ENCODE measurements around the gene PDLIM1. TPM values are rescaled to one million over a fixed set of nuclear protein-coding genes. Genes with fewer than 3 reads are reported as not detected.

Gene PDLIM1
- total and polyA plus RNA-seq, 10 of the 15 experiments (the other 5 are each of a cell fraction or from before 2014, with no cell fraction given) = 95.7 to 714 (median 309) TPM

DNA sequence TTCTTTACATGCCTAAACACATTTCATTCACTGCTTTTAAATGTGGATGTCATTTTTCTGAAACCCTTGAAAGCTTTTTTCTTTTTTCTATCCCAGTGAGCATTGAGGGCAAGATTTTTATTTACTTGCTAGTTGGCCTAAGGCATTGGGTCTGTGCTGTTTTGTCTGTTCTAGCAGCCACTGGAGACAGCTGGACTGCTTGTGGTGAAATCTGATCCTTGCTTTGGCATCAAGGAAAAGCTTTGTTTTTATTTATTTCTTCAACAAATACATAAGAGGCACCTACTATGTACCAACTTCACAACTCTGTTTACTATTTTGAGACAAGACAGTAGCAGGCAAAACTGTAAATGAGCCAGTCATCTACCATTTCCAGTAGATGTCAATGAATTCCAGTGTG, 28.4 kb upstream of the PDLIM1 start (continued):
- TF ChIP-seq ATF2 (IDR thresholded peaks at IDR 0.05; ENCODE audit: low read length) (no peak), HDAC6 (IDR thresholded peaks at IDR 0.05; ENCODE audit: unreplicated experiment) (no peak), IRF5 (IDR thresholded peaks at IDR 0.05; ENCODE audit: borderline replicate concordance) (no peak), ELK1 (IDR thresholded peaks at IDR 0.05; ENCODE audit: low read depth, low read length) (no peak), RAD51 (IDR thresholded peaks at IDR 0.05) (no peak), KLF5 (IDR thresholded peaks at IDR 0.05; ENCODE audit: partially characterized antibody) (no peak), SMARCA5 (IDR thresholded peaks at IDR 0.05) (no peak), BCLAF1 (IDR thresholded peaks at IDR 0.05) (no peak), STAT3 (IDR thresholded peaks at IDR 0.05; ENCODE audit: low read depth, low read length) (no peak)
- TF ChIP-seq, protein P1, sequence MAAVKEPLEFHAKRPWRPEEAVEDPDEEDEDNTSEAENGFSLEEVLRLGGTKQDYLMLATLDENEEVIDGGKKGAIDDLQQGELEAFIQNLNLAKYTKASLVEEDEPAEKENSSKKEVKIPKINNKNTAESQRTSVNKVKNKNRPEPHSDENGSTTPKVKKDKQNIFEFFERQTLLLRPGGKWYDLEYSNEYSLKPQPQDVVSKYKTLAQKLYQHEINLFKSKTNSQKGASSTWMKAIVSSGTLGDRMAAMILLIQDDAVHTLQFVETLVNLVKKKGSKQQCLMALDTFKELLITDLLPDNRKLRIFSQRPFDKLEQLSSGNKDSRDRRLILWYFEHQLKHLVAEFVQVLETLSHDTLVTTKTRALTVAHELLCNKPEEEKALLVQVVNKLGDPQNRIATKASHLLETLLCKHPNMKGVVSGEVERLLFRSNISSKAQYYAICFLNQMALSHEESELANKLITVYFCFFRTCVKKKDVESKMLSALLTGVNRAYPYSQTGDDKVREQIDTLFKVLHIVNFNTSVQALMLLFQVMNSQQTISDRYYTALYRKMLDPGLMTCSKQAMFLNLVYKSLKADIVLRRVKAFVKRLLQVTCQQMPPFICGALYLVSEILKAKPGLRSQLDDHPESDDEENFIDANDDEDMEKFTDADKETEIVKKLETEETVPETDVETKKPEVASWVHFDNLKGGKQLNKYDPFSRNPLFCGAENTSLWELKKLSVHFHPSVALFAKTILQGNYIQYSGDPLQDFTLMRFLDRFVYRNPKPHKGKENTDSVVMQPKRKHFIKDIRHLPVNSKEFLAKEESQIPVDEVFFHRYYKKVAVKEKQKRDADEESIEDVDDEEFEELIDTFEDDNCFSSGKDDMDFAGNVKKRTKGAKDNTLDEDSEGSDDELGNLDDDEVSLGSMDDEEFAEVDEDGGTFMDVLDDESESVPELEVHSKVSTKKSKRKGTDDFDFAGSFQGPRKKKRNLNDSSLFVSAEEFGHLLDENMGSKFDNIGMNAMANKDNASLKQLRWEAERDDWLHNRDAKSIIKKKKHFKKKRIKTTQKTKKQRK (IDR thresholded peaks at IDR 0.05; ENCODE audit: low read depth, low read length) = no peak

All from GM12878 (cell line).